CD4-positive, alpha-beta T cell treated with Interleukin-12 subunit alpha and Interleukin-12 subunit beta, for 1 hour (primary cell): ENCODE measurements around the gene FCN3.
"Not testable (repeated sequence)": the region's sequence is repeated elsewhere in the genome, so short reads cannot be mapped to it uniquely, and the experiment has no call there.

ENCODE experiments used
- DNase-seq: peaks from one replicate; pipeline ENCODE4 v3.0.0-alpha.2; 2020

The FCN3 gene

DNA sequence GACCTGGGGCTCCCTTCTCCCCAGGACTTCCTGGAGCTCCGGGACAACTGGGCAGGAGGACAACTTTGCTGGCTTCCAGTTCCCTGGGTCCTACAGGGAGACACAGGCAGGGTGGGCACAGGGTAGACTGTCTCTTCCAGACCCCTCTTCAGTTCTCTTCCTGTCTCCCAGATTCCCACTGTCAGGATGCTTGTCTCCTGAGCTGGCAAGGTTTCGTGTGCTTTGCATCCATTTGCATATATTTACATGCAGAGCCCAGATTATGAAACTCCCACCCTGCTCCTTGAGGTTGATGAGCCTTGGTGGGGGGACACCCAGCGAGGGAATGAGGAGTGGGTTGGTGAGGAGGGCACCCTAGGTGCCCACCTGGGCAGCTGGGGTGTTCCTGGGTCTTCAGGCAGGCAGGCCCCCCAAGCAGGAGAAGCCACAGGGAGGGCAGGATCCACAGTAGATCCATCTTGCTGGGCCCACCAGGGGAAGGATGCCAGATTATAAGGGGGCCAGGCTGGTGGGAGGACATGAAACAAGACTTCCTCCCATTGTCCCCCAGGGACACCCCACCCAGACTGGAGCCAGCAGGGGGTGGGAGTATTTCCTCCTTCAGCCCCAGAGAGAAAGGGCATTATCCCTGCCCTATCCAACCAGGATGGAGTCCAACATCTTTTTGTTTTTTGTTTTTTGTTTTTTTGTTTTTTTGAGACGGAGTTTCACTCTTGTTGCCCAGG lies at the start of gene FCN3:
Gene FCN3 (minus strand): TSS at position 463 of the 725 bp plus-strand sequence. CDS start 6 bp downstream, at position 457.
- no peak for DNase-seq

DNA sequence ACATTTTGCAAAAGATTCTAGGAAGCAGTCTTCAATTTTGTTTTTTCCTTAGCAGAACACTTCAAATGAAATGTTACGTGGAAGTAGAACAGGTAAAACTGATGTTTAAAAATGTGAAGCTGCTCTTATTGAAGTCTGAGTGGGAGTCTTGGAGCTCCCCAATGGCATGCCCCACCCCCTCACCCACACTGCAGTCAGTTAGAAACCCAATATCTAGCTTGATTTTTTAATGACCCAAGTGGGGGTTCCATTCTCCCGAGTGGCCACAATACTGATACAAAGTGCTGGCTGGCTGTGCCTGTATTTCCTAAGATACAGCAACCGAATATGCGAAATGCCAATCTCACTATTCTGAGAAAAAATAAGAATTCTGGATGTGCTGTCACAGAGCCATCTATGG lies 49.1 kb upstream of the FCN3 start:
- no peak for DNase-seq

- DNase-seq, result peak; percentile 50
Measured at GRCh38 chr1:27418326-27419185, 43.9 kb upstream of the FCN3 start.

DNA sequence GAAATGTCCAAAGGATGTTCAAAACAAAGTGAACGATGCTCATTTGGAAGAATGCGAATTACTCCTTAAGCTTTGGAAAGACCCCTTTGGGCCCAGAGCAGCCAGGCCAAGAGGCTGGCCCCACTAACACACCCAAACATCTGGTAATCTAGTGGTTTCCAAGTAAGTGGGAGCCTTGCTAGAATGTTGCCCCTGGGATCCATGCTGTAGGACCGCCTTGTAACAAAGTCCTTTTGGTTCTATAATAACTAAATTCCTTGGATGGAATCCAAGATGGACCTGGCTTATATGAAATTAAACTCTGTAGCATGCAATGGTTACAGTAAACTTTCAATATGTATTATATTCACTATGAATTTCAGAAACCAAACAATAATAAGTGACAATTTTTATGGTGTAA lies 43.1 kb upstream of the FCN3 start:
- DNase-seq, result no peak

DNA sequence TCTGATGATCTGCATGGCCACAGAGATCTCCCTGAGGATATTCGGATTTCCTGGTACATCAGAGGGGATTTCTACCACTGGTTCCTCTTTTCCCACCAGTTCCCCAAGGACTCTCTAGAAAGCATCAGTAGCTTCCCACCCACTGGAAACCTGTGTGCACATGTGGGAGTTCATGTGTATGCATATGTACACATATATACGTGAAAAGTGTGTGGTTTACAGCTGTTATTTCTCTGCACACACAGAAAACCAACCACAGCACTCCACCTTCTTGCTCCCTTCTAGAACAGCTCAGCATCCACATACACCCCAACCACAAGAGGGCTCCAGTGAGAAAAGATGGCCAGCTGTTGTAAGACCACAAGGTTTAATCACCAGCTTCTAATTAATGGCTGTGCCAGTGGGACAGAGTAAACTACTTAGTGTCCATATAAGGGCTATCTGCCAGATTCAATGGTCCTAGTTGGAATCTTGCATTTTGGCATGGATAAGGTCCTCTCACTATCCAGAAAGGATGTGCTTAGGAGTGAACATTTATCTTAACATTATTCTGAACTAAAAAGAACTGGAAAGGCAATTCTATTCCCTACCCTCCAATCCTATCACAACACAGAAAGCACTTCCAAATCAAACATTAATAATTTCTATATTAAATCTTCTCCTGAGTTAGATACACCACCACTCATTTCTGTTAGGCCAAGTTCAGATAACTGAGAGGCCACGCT lies 41.9 kb upstream of the FCN3 start:
- peak; percentile 72 for DNase-seq

- no peak for DNase-seq
Measured at GRCh38 chr1:27414091-27414490, 39.5 kb upstream of the FCN3 start.

- no peak for DNase-seq
Measured at GRCh38 chr1:27413004-27413403, 38.4 kb upstream of the FCN3 start.

DNA sequence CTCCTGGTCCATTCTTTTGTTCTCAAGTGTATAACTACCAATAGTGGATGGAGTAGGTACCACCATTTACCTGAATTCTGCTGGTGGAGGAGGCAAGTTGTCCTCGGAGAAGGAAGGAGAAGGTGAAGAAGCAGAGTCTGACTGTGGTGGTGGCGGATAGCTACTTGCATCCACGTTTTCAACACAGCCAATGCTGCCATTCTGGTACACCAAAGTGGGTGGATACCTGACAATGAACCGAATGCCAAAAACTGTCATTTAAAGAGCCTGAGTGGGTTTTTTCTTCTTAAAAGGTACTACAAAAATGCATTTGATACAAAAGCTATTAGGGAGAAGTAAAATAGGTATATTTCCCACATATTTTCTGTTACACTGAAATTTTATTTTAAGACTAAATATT lies 37.9 kb upstream of the FCN3 start:
- DNase-seq, result no peak

- DNase-seq, result no peak
Measured at GRCh38 chr1:27410709-27411108, 36.1 kb upstream of the FCN3 start.

- no peak for DNase-seq
Measured at GRCh38 chr1:27409669-27410068, 35.0 kb upstream of the FCN3 start.

GRCh38 chr1:27408151-27408550 lies 33.5 kb upstream of the FCN3 start:
- no peak for DNase-seq

DNA sequence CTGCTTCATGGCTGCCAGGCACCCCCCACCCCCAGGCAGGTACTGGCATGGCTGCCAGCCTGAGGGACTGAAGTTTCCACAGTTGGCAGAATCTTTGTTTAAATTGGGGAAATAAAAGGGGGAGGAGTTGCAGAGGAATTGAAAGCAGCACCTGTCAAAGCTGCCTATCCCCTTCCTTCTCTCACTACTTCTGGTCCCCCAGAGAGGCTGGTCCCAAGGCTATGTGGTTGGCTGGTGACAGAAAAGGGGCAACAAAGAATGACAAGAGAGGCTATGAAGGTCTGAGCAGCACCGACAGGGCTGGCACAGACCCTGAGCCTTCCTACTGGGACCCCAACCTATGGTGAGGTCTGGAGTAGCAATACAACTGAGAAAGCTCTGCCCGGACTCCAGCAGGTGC lies 32.2 kb upstream of the FCN3 start:
- not testable (repeated sequence) for DNase-seq

GRCh38 chr1:27406362-27406680 lies 31.7 kb upstream of the FCN3 start:
- no peak for DNase-seq

- DNase-seq, result not testable (repeated sequence)
Measured at GRCh38 chr1:27405598-27406361, 31.2 kb upstream of the FCN3 start.

- no peak for DNase-seq
Measured at GRCh38 chr1:27405074-27405473, 30.4 kb upstream of the FCN3 start.

DNA sequence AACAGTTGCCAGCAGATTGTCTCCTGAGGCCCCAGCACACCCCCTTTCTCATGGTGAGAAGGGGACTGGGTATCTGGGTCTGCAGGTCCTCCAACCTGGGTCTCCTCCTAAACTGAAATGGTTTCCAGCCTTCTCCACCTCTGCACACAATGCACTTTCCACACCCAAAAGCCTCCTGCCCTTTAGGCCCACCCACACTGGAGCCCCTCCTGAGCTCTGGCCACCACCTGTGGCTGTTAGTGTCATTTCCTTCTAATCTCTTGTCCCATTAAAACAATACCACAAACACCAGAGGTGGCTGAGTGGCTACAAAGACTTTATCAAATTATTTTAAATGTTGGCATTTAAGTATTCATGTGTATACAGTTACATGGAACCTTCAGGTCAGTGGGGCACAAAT lies 29.3 kb upstream of the FCN3 start:
- no peak for DNase-seq

GRCh38 chr1:27403065-27403726 lies 28.6 kb upstream of the FCN3 start:
- peak; percentile 27 for DNase-seq

- peak; percentile 23 for DNase-seq
Measured at GRCh38 chr1:27402349-27402754, 27.7 kb upstream of the FCN3 start.

GRCh38 chr1:27400963-27401341 lies 26.3 kb upstream of the FCN3 start:
- no peak for DNase-seq

GRCh38 chr1:27400082-27400962 lies 25.7 kb upstream of the FCN3 start:
- DNase-seq, result no peak
